K562 (cell line): ENCODE results near the gene SET. TPM values are rescaled to one million over a fixed set of nuclear protein-coding genes. Genes with fewer than 3 reads are reported as not detected.
A peak's percentile ranks its signal among the peaks of the same experiment; 100 is the strongest.

ENCODE experiments used
- EGR1 ChIP-seq: fragments of 450-650 bp; conservative IDR thresholded peaks from 2 replicates; pipeline ENCODE4 v1.6.1; 2017; ENCODE audit warnings: mild to moderate bottlenecking
- ELF1 ChIP-seq: fragments of 200-800 bp; sonication (Bioruptor generic); IDR thresholded peaks from 2 replicates; pipeline ENCODE4 v1.6.1; 2016; ENCODE audit warnings: missing genetic modification characterization, missing compliant biosample characterization
- ETV1 ChIP-seq: fragments of 450-650 bp; conservative IDR thresholded peaks from 2 replicates; pipeline ENCODE4 v1.6.1; 2016; ENCODE audit warnings: missing genetic modification characterization, control low read depth, low read depth, missing compliant biosample characterization
- FOXA3 ChIP-seq, 2 experiments: fragments of 450-650 bp in 1 of 2; sonication (generic) in 1 of 2; formaldehyde crosslinking; IDR thresholded peaks in 1 of 2; conservative IDR thresholded peaks in 1 of 2; 2 replicates each; pipeline versions ENCODE4 v1.4.0 to v1.8.0; 2020 to 2022; ENCODE audit warnings: mild to moderate bottlenecking in 2 of 2, missing genetic modification reagents in 1 of 2
- HOXB6 ChIP-seq: fragments of 250-450 bp; sonication (Bioruptor Pico); IDR thresholded peaks from 2 replicates; pipeline ENCODE4 v1.5.1; 2022; ENCODE audit warnings: mild to moderate bottlenecking, borderline replicate concordance
- SRSF9 ChIP-seq: fragments of 200-400 bp; formaldehyde crosslinking; IDR thresholded peaks from 2 replicates; pipeline ENCODE4 v1.6.1; 2017; ENCODE audit warnings: low read depth, low read length, borderline replicate concordance
- U2AF2 ChIP-seq: fragments of 200-400 bp; formaldehyde crosslinking; optimal IDR thresholded peaks from 2 replicates; pipeline ENCODE3; 2017; ENCODE audit warnings: low read depth, mild to moderate bottlenecking, low read length
- ZKSCAN8 ChIP-seq: fragments of 200-800 bp; sonication (Bioruptor generic); IDR thresholded peaks from 2 replicates; pipeline ENCODE4 v1.6.1; 2016; ENCODE audit warnings: missing genetic modification characterization, missing compliant biosample characterization
- ZNF444 ChIP-seq: fragments of 250-450 bp; sonication (Bioruptor Pico); IDR thresholded peaks from 2 replicates; pipeline ENCODE4 v1.4.0; 2020; ENCODE audit warnings: mild to moderate bottlenecking, moderate library complexity
- polyA plus RNA-seq, 8 experiments: library from polyadenylated mRNA; depleted of rRNA in 4 of 8; stranded (reverse) in 5 of 8; unstranded in 3 of 8; fragments of >200 nt; fragmentation: Nextera tagmentation in 2 of 8; fragmentation: Illumina TruSeq in 1 of 8; extraction: Ambion mirVana in 2 of 8; extraction: Trizol in 1 of 8; gene quantifications; 2 replicates each; pipeline versions ENCODE4 v1.2.1 to v1.2.3, GENCODE V29; 2011 to 2014; ENCODE audit warnings: inconsistent platforms in 1 of 8, missing spikeins in 1 of 8
- total RNA-seq, 7 experiments: library from RNA; depleted of rRNA in 6 of 7; stranded (reverse); fragments of >200 nt in 6 of 7; fragmentation: Illumina TruSeq in 2 of 7; extraction: Trizol in 2 of 7; gene quantifications; 2 replicates each; pipeline versions ENCODE4 v1.2.1 to v1.2.3, GENCODE V29; 2011 to 2021; ENCODE audit warnings: low replicate concordance in 1 of 7
- TF ChIP-seq, protein P1 (sequence below): fragments of 450-650 bp; IDR thresholded peaks from 2 replicates; pipeline ENCODE4 v1.6.1; 2016; ENCODE audit warnings: mild to moderate bottlenecking, moderate library complexity
- TF ChIP-seq, protein P2 (sequence below): fragments of 250-450 bp; sonication (Bioruptor Pico); IDR thresholded peaks from 2 replicates; pipeline ENCODE4 v1.9.0; 2021; ENCODE audit warnings: mild to moderate bottlenecking, inconsistent platforms

Gene SET
- total and polyA plus RNA-seq, 9 of the 15 experiments (the other 6 are each of a cell fraction or from before 2014, with no cell fraction given) = 404 to 1,447 (median 907) TPM

DNA sequence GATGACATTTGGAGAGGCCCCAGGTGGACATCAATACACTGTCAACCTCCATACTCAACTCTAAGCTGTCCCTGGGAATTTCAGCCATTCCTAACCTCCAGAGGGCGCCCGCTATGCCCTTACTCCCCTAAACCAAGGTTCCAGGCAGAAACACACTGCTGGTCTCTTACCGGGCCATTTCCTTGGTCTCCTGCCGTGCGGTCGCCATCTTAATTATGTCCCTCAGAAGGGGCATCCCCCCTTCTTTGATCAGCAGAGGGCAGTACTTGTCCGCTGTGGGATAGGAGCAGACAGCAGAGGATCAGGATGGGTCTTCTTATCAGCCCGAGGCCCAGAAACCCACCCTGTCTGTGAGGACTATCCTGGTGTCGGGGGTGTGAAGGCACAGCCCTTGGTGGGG is 44.2 kb downstream of the SET start (continued):
- TF ChIP-seq EGR1 = no peak
- TF ChIP-seq SRSF9 = no peak
- no peak for TF ChIP-seq HOXB6 (CRISPR knock-in tag)
- TF ChIP-seq ZNF444 (CRISPR knock-in tag) = no peak
- peak; percentile 32; the same call in 1 of the 2 replicates for TF ChIP-seq ELF1 (tag)
- TF ChIP-seq, protein P1, sequence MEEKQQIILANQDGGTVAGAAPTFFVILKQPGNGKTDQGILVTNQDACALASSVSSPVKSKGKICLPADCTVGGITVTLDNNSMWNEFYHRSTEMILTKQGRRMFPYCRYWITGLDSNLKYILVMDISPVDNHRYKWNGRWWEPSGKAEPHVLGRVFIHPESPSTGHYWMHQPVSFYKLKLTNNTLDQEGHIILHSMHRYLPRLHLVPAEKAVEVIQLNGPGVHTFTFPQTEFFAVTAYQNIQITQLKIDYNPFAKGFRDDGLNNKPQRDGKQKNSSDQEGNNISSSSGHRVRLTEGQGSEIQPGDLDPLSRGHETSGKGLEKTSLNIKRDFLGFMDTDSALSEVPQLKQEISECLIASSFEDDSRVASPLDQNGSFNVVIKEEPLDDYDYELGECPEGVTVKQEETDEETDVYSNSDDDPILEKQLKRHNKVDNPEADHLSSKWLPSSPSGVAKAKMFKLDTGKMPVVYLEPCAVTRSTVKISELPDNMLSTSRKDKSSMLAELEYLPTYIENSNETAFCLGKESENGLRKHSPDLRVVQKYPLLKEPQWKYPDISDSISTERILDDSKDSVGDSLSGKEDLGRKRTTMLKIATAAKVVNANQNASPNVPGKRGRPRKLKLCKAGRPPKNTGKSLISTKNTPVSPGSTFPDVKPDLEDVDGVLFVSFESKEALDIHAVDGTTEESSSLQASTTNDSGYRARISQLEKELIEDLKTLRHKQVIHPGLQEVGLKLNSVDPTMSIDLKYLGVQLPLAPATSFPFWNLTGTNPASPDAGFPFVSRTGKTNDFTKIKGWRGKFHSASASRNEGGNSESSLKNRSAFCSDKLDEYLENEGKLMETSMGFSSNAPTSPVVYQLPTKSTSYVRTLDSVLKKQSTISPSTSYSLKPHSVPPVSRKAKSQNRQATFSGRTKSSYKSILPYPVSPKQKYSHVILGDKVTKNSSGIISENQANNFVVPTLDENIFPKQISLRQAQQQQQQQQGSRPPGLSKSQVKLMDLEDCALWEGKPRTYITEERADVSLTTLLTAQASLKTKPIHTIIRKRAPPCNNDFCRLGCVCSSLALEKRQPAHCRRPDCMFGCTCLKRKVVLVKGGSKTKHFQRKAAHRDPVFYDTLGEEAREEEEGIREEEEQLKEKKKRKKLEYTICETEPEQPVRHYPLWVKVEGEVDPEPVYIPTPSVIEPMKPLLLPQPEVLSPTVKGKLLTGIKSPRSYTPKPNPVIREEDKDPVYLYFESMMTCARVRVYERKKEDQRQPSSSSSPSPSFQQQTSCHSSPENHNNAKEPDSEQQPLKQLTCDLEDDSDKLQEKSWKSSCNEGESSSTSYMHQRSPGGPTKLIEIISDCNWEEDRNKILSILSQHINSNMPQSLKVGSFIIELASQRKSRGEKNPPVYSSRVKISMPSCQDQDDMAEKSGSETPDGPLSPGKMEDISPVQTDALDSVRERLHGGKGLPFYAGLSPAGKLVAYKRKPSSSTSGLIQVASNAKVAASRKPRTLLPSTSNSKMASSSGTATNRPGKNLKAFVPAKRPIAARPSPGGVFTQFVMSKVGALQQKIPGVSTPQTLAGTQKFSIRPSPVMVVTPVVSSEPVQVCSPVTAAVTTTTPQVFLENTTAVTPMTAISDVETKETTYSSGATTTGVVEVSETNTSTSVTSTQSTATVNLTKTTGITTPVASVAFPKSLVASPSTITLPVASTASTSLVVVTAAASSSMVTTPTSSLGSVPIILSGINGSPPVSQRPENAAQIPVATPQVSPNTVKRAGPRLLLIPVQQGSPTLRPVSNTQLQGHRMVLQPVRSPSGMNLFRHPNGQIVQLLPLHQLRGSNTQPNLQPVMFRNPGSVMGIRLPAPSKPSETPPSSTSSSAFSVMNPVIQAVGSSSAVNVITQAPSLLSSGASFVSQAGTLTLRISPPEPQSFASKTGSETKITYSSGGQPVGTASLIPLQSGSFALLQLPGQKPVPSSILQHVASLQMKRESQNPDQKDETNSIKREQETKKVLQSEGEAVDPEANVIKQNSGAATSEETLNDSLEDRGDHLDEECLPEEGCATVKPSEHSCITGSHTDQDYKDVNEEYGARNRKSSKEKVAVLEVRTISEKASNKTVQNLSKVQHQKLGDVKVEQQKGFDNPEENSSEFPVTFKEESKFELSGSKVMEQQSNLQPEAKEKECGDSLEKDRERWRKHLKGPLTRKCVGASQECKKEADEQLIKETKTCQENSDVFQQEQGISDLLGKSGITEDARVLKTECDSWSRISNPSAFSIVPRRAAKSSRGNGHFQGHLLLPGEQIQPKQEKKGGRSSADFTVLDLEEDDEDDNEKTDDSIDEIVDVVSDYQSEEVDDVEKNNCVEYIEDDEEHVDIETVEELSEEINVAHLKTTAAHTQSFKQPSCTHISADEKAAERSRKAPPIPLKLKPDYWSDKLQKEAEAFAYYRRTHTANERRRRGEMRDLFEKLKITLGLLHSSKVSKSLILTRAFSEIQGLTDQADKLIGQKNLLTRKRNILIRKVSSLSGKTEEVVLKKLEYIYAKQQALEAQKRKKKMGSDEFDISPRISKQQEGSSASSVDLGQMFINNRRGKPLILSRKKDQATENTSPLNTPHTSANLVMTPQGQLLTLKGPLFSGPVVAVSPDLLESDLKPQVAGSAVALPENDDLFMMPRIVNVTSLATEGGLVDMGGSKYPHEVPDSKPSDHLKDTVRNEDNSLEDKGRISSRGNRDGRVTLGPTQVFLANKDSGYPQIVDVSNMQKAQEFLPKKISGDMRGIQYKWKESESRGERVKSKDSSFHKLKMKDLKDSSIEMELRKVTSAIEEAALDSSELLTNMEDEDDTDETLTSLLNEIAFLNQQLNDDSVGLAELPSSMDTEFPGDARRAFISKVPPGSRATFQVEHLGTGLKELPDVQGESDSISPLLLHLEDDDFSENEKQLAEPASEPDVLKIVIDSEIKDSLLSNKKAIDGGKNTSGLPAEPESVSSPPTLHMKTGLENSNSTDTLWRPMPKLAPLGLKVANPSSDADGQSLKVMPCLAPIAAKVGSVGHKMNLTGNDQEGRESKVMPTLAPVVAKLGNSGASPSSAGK = no peak; the same call in 1 of the 2 replicates
- no peak for TF ChIP-seq FOXA3 (CRISPR knock-in tag; conservative IDR thresholded peaks at IDR 0.05 in 1 of 2, IDR thresholded peaks at IDR 0.05 in 1 of 2)
- no peak for TF ChIP-seq ETV1
- TF ChIP-seq, protein P2, sequence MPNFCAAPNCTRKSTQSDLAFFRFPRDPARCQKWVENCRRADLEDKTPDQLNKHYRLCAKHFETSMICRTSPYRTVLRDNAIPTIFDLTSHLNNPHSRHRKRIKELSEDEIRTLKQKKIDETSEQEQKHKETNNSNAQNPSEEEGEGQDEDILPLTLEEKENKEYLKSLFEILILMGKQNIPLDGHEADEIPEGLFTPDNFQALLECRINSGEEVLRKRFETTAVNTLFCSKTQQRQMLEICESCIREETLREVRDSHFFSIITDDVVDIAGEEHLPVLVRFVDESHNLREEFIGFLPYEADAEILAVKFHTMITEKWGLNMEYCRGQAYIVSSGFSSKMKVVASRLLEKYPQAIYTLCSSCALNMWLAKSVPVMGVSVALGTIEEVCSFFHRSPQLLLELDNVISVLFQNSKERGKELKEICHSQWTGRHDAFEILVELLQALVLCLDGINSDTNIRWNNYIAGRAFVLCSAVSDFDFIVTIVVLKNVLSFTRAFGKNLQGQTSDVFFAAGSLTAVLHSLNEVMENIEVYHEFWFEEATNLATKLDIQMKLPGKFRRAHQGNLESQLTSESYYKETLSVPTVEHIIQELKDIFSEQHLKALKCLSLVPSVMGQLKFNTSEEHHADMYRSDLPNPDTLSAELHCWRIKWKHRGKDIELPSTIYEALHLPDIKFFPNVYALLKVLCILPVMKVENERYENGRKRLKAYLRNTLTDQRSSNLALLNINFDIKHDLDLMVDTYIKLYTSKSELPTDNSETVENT = no peak
- no peak for TF ChIP-seq ZKSCAN8 (CRISPR knock-in tag)
- TF ChIP-seq U2AF2 = no peak
